OCI-LY7 (cell line): ENCODE results near the gene PCYT2. TPM values are rescaled to one million over a fixed set of nuclear protein-coding genes. Genes with fewer than 3 reads are reported as not detected.

Experiments used
- BruUV-seq: library from RNA; stranded (reverse); fragments of 400-500 nt; replicated peaks from 2 replicates; lab custom pipeline; 2021; lab: Mats Ljungman, UMichigan
- CTCF ChIA-PET: fragments of 300-600 bp; sonication (Branson Sonifier 250); formaldehyde crosslinking; loops from one replicate; lab custom pipeline; 2022; ENCODE audit warnings: antibody characterized with exemption; ENCODE audit not compliant: unreplicated experiment; lab: Charles Lee
- POLR2A ChIA-PET: fragments of 300-600 bp; sonication (Branson Sonifier 250); formaldehyde crosslinking; loops from one replicate; lab custom pipeline; 2022; ENCODE audit warnings: antibody characterized with exemption; lab: Charles Lee
- DNase-seq: peaks from one replicate; pipeline ENCODE4 v3.0.0-alpha.2; 2015; ENCODE audit warnings: low spot score
- H2AFZ ChIP-seq: fragments of 200-600 bp; sonication (generic), shearing (Covaris generic); 2 replicates; pipeline ENCODE4 v1.6.1; 2014; ENCODE audit warnings: mild to moderate bottlenecking, antibody characterized with exemption, low read length, moderate library complexity
- H3K27ac ChIP-seq: fragments of 200-600 bp; sonication (generic); 2 replicates; pipeline ENCODE4 v1.5.1; 2014; ENCODE audit warnings: mixed run types, low read depth, mild to moderate bottlenecking, moderate library complexity, low read length, inconsistent platforms; ENCODE audit not compliant: poor library complexity, severe bottlenecking
- H3K36me3 ChIP-seq: fragments of 200-600 bp; sonication (generic); 2 replicates; pipeline ENCODE4 v1.6.1; 2014; ENCODE audit warnings: mild to moderate bottlenecking, antibody characterized with exemption, low read length, moderate library complexity, mixed read lengths; ENCODE audit not compliant: insufficient read depth
- H3K4me1 ChIP-seq: fragments of 200-600 bp; sonication (generic); 2 replicates; pipeline ENCODE4 v1.5.1; 2014; ENCODE audit warnings: mild to moderate bottlenecking, low read length; ENCODE audit not compliant: insufficient read depth, poor library complexity, severe bottlenecking
- H3K4me2 ChIP-seq: fragments of 200-600 bp; sonication (generic); 2 replicates; pipeline ENCODE4 v1.6.1; 2014; ENCODE audit warnings: mild to moderate bottlenecking, low read length
- H3K4me3 ChIP-seq: fragments of 200-600 bp; sonication (generic); 2 replicates; pipeline ENCODE4 v1.5.1; 2014; ENCODE audit warnings: mild to moderate bottlenecking, low read depth, low read length; ENCODE audit not compliant: poor library complexity, severe bottlenecking
- H3K79me2 ChIP-seq: fragments of 200-600 bp; sonication (generic); 2 replicates; pipeline ENCODE4 v1.6.1; 2016; ENCODE audit warnings: low read depth, mild to moderate bottlenecking, low read length, moderate library complexity, mixed read lengths; ENCODE audit not compliant: insufficient read depth
- H3K9me2 ChIP-seq: fragments of 200-600 bp; sonication (generic); 2 replicates; pipeline ENCODE4 v1.6.1; 2016; ENCODE audit warnings: mild to moderate bottlenecking, low read length, mixed read lengths; ENCODE audit not compliant: insufficient read depth
- H3K9me3 ChIP-seq: fragments of 200-600 bp; sonication (generic); 2 replicates; pipeline ENCODE4 v1.6.1; 2014; ENCODE audit warnings: mild to moderate bottlenecking, mixed run types, low read length, mixed read lengths
- H4K20me1 ChIP-seq: fragments of 200-600 bp; sonication (generic); 2 replicates; pipeline ENCODE4 v1.6.1; 2014; ENCODE audit warnings: mild to moderate bottlenecking, antibody characterized with exemption, low read length, moderate library complexity, mixed read lengths; ENCODE audit not compliant: insufficient read depth
- EZH2phosphoT487 ChIP-seq: fragments of 200-600 bp; sonication (generic); IDR thresholded peaks from 2 replicates; pipeline ENCODE4 v1.6.1; 2018; ENCODE audit warnings: low read depth, borderline replicate concordance, mild to moderate bottlenecking, mixed run types, antibody characterized with exemption, low read length, moderate library complexity, mixed read lengths
- intact Hi-C: fragments of 100-400 bp; cut with micrococcal nuclease; formaldehyde crosslinking; loops from one replicate; pipeline ENCODE4 v1.10.0; 2022; ENCODE audit not compliant: unreplicated experiment
- total RNA-seq, 2 experiments: library from RNA; depleted of rRNA in 1 of 2; stranded (reverse); fragments of >200 nt in 1 of 2; shearing (Covaris generic) in 1 of 2; gene quantifications; 2 replicates each; pipeline ENCODE4 v1.2.3, GENCODE V29; 2014 to 2022
- TF ChIP-seq, protein P1 (sequence below): fragments of 200-600 bp; sonication (generic); conservative IDR thresholded peaks from 2 replicates; pipeline ENCODE4 v1.5.1; 2014; ENCODE audit warnings: mild to moderate bottlenecking, antibody characterized with exemption, low read length, moderate library complexity, mixed read lengths

The PCYT2 gene
- total RNA-seq, 2 experiments from 2014 or later = 70.1 to 104 TPM

DNA sequence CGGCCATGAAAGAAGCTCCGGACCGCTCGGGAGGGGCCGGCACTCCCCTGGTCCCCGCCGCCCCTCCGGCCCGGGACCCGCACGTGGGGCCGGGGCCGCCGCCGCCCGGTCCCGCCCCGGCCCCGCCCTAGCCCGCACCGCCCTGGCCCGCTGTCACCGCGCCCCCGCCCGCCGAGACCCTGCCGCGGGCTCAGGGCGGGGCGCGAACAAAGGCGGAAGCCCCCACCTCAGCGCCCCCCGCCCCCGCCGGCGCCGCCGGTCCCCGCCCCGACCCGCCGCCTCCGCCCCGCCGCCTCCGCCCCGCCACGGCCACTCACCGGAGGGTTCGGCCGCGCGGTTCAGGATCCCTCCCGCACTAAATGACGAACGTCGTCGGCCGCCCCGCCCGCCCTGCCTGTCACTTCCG is 40.2 kb downstream of the PCYT2 start, which contains the start of gene ARHGDIA:
TSS of gene ARHGDIA (minus strand) at position 357 of the 406 bp plus-strand sequence. CDS start 1,407 bp downstream, outside the sequence.
- TF ChIP-seq EZH2phosphoT487 = no peak
- TF ChIP-seq, protein P1, sequence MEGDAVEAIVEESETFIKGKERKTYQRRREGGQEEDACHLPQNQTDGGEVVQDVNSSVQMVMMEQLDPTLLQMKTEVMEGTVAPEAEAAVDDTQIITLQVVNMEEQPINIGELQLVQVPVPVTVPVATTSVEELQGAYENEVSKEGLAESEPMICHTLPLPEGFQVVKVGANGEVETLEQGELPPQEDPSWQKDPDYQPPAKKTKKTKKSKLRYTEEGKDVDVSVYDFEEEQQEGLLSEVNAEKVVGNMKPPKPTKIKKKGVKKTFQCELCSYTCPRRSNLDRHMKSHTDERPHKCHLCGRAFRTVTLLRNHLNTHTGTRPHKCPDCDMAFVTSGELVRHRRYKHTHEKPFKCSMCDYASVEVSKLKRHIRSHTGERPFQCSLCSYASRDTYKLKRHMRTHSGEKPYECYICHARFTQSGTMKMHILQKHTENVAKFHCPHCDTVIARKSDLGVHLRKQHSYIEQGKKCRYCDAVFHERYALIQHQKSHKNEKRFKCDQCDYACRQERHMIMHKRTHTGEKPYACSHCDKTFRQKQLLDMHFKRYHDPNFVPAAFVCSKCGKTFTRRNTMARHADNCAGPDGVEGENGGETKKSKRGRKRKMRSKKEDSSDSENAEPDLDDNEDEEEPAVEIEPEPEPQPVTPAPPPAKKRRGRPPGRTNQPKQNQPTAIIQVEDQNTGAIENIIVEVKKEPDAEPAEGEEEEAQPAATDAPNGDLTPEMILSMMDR = no peak
- no TSS peak for BruUV-seq

DNA sequence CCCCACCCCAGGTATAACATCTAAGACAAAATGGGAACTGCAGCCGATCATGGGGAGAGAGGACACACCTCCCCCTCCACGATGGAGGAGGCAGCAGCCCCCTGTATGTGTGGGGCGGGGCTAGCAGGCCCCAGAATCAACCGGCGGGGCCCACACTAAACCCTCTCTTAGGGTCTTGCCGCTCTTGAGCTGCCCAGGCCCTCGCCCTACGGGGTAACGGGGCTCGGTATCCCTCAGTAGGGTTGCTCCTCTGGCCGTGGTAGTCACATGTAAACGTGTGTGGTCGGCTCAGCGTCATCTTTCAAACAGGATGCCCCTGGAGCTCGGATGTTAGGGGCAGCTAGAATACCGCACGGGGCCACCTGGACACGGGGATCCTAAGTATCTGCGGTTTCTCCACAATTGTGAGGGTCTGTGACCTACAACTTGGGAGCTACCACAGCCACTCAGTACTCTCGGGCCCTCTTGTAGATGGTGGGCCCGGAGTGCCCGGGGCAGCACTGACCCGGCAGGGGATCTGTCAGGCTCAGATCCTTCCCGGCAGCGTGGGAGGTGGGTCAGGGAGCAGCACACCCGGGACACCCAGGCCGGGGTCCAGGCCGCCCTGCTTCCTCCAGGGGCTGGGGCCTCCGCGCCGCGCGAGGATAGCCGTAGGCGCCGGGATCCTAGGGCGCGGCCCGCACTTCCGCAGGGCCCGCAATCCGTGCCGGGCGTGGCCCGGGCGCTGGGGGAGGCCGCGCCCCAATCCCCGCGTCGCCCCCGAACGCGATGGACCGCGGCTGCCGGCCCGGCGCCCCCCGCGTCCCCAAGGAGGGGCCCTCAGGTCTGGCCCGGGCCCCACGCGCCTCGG is 40.8 kb downstream of the PCYT2 start:
- CTCF ChIA-PET = interaction anchor here (1.2 kb wide), 1 partner anchor 58 kb away, joined by 4 read pairs; no protein-coding TSS in a partner anchor
- no peaks in the 10 kb centered on the region for H4K20me1 ChIP-seq

More for the DNA sequence above, 40.2 kb downstream of the PCYT2 start, which contains the start of gene ARHGDIA:
- peak within 1 kb of the TSS; percentile 98 for H3K4me2 ChIP-seq
- peak within 1 kb of the TSS; percentile 17; the same call in 1 of the 2 replicates for H2AFZ ChIP-seq
- DNase-seq = no peak
- CTCF ChIA-PET = no interaction called here
- no peaks in the 10 kb centered on the region for H3K9me3 ChIP-seq
- intact Hi-C loops = loop anchor here (2.0 to 5.0 kb wide), 5 partner anchors 20 to 354 kb away; partner anchors contain the start of genes ALYREF, ANAPC11, DCXR and MAFG
- H3K79me2 ChIP-seq = peaks cover 31% of the 10 kb centered on the region
- H3K9me2 ChIP-seq = no peaks in the 10 kb centered on the region
- H3K36me3 ChIP-seq = peaks cover 48% of the 10 kb centered on the region
- peaks cover 68% of the 10 kb centered on the region for H3K4me1 ChIP-seq
- no peaks in the 10 kb centered on the region for H4K20me1 ChIP-seq
- peak within 1 kb of the TSS; percentile 85 for H3K27ac ChIP-seq
- POLR2A ChIA-PET = interaction anchor here (1.0 to 2.2 kb wide), 2 partner anchors 22 to 42 kb away, joined by 4 to 18 read pairs; no protein-coding TSS in a partner anchor
- H3K4me3 ChIP-seq = peak within 1 kb of the TSS; percentile 97

More for the DNA sequence above, 40.8 kb downstream of the PCYT2 start:
- peak overlapping the region; percentile 85 for H3K27ac ChIP-seq
- no TSS peak for BruUV-seq
- no peaks in the 10 kb centered on the region for H3K9me2 ChIP-seq
- peak overlapping the region; percentile 98 for H3K4me2 ChIP-seq
- POLR2A ChIA-PET = interaction anchor here (0.9 to 2.2 kb wide), 3 partner anchors 23 to 47 kb away, joined by 4 to 18 read pairs (median 4); no protein-coding TSS in a partner anchor
- intact Hi-C loops = loop anchor here (2.0 to 5.0 kb wide), 5 partner anchors 20 to 353 kb away; partner anchors contain the start of genes ALYREF, ANAPC11, DCXR and MAFG
- H3K9me3 ChIP-seq = no peaks in the 10 kb centered on the region
- no peak for TF ChIP-seq EZH2phosphoT487
- TF ChIP-seq, protein P1 = no peak
- H3K4me3 ChIP-seq = peak overlapping the region; percentile 97
- H3K36me3 ChIP-seq = peaks cover 54% of the 10 kb centered on the region
- no peak overlapping the region for H2AFZ ChIP-seq
- peak; percentile 76 for DNase-seq
- H3K79me2 ChIP-seq = peaks cover 31% of the 10 kb centered on the region
- H3K4me1 ChIP-seq = peaks cover 68% of the 10 kb centered on the region
